ENCODE results near the gene C14orf93.
A peak's percentile ranks its signal among the peaks of the same experiment; 100 is the strongest.
"Not testable (repeated sequence)": the region's sequence is repeated elsewhere in the genome, so short reads cannot be mapped to it uniquely, and the experiment has no call there.

C14orf93 gene

DNA sequence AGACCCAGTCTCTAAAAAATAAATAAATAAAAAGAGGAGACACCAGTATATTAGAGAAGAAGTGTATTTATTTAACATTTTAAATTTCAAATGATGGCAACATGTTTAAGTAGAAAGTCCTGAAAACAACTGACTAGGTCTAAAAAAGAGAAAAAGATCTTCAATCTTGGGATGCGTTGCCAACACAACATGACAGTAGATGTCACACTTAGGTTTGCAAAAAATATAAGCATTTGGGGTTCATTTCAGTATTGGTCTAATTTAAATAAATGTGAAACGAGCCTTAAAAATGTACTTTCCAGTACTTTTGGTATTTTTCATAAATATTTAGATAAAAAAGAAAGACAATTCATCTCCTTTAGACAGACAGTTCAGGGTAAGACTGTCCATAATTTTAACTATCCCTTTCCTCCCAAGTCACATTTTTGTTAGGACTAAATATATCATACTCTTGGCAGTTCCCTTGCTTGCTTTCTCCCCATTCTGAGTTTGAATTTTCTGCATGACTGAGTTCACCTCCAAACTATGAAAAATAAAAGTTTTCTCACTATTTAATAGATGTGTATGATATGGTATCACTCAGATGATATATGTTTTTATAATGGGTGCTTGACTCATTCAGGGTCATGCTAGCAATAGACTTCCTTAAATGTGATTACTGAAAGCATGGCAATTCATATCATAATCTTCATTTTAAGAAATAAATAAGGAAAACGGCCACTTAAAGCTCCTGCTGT lies 4.3 kb downstream of the C14orf93 start:
- no peak for TF ChIP-seq CTCF (conservative IDR thresholded peaks at IDR 0.05; ENCODE audit: low read depth)
- no peak overlapping the region for H3K27ac ChIP-seq
- ChIA-PET POLR2A (ENCODE audit: low non-redundant PET) (interaction anchor here (1.2 kb wide), 1 partner anchor 10 kb away, joined by 4 read pairs; no protein-coding TSS in a partner anchor), CTCF (interaction anchor here (0.9 to 2.3 kb wide), 5 partner anchors 11 to 63 kb away, joined by 3 to 22 read pairs (median 7); partner anchors contain the start of gene AJUBA)
- no peak for DNase-seq (ENCODE audit: low spot score)

DNA sequence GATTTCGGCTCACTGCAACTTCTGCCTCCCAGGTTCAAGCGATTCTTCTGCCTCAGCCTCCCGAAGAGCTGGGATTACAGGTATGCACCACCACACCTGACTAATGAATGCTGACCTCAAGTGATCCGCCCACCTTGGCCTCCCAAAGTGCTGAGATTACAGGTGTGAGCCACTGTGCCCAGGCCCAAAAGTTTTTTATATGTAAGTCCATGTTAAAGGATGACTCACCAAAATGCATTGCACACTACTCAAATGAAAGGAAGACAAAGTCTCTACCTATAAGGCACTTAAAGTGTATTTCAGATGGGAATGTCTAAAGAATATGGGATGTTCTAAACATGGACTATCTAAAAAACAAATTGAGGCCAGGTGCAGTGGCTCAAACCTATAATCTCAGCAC lies 5.7 kb downstream of the C14orf93 start:
- POLR2A ChIA-PET (ENCODE audit: low non-redundant PET); H3K27ac ChIP-seq; CTCF ChIA-PET; DNase-seq (ENCODE audit: low spot score): not testable (repeated sequence)

GRCh38 chr14:23002592-23002991 lies 7.4 kb downstream of the C14orf93 start:
- no peak for TF ChIP-seq CTCF (conservative IDR thresholded peaks at IDR 0.05; ENCODE audit: low read depth)
- no peak overlapping the region for H3K27ac ChIP-seq
- no peak for DNase-seq (ENCODE audit: low spot score)
- CTCF ChIA-PET = interaction anchor here (1.3 kb wide), 1 partner anchor 55 kb away, joined by 3 read pairs; no protein-coding TSS in a partner anchor
- POLR2A ChIA-PET (ENCODE audit: low non-redundant PET) = no interaction called here

DNA sequence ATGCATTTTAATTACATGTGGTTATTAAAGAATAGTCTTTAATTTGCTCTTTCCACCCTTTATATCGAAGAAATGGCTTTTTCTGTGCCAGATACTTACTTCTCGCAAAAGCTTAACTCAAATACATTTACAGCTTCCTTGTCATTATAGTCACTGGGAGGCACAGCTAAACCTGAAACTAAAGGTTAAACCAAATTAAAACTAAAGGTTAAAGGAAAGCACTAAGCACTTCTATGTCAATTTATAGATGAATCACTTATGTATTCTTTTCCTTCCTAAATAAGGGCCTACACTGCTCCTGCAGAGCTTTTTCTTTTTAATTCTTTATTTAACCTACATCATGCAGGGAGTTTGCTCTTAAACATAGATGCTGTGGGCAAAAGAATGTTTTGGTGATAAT lies 9.1 kb downstream of the C14orf93 start:
- CTCF ChIA-PET = interaction anchor here (1.2 to 1.8 kb wide), 2 partner anchors 14 to 56 kb away, joined by 4 to 10 read pairs; no protein-coding TSS in a partner anchor
- no peak overlapping the region for H3K27ac ChIP-seq
- POLR2A ChIA-PET (ENCODE audit: low non-redundant PET) = no interaction called here
- no peak for DNase-seq (ENCODE audit: low spot score)
- TF ChIP-seq CTCF (conservative IDR thresholded peaks at IDR 0.05; ENCODE audit: low read depth) = no peak

DNA sequence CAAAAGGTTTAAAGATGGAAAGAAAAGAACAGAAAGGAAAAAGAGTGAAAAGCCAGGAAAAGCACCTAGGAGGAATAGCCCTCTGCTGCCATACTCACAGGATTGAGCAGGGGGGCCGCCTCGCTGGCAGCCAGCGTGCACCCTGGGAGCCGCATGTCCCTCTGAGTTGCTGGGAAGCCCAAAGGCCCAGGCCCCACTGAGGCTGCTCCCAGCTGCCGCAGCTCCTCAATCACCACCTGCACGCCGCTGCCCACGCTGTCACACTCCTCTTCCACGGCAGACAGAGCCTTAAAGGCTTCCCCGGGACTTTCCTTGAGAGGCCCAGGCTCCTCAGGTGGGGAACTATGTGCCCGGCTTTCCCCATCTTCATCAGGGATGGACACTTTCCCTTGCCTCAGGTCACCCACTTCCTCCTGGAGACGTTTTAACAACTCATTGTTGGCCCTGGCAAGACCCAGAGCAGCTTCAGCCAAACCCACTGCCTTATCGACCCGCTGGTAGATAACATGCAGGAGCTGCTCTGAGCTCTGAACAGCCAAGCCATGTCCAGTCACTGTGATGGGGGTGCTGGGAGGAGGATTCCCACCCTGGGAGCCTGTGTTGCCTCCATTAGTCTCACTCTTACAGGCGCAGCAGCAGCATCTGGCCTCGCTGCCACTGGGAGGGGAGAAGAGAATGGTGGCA lies 11.5 kb downstream of the C14orf93 start:
- POLR2A ChIA-PET (ENCODE audit: low non-redundant PET) = no interaction called here
- no peak for DNase-seq (ENCODE audit: low spot score)
- CTCF ChIA-PET = no interaction called here
- H3K27ac ChIP-seq = 0 out of 2 replicates have a peak overlapping the region, but pooled peaks have one; percentile 0
- TF ChIP-seq CTCF (conservative IDR thresholded peaks at IDR 0.05; ENCODE audit: low read depth) = no peak

DNA sequence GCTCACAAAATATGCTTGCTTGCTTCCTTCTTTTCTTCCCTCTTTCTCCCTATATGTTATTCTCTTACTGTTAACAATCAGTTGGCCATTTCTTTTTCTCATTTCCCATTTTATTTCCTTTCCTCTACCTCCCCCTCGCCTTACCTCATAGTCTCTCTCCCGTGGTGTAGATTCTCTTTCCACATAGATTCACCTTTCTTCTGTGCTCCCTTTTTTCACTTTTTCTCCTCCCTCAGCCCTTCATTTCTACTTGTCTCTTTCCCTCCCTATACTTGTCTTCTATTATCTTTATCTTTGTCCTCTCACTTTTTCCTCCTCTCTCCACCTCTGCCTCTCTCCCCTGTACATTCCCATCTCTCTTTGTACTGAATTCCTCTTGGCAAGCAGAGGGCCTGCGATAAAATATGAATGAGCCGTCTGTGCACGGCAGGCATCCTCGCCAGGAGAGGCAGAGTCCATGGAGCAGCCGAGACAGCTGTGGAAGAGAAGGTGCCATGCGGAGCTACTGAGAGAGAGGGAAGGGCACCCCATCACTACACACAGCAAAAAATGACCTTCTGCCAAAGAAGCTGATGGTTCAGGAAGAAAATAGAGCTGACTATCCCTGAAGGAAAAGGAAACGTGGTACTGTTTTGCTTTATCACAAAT lies 12.1 kb downstream of the C14orf93 start:
- POLR2A ChIA-PET (ENCODE audit: low non-redundant PET) = no interaction called here
- CTCF ChIA-PET = interaction anchor here (3.7 kb wide), 1 partner anchor 12 kb away, joined by 30 read pairs; no protein-coding TSS in a partner anchor
- no peak for TF ChIP-seq CTCF (conservative IDR thresholded peaks at IDR 0.05; ENCODE audit: low read depth)
- H3K27ac ChIP-seq = no peak overlapping the region
- no peak for DNase-seq (ENCODE audit: low spot score)

Measured in RWPE1 (cell line).